Measurements from ENCODE around the gene PGRMC1.
"Not testable (repeated sequence)": the region's sequence is repeated elsewhere in the genome, so short reads cannot be mapped to it uniquely, and the experiment has no call there.

PGRMC1 gene

DNA sequence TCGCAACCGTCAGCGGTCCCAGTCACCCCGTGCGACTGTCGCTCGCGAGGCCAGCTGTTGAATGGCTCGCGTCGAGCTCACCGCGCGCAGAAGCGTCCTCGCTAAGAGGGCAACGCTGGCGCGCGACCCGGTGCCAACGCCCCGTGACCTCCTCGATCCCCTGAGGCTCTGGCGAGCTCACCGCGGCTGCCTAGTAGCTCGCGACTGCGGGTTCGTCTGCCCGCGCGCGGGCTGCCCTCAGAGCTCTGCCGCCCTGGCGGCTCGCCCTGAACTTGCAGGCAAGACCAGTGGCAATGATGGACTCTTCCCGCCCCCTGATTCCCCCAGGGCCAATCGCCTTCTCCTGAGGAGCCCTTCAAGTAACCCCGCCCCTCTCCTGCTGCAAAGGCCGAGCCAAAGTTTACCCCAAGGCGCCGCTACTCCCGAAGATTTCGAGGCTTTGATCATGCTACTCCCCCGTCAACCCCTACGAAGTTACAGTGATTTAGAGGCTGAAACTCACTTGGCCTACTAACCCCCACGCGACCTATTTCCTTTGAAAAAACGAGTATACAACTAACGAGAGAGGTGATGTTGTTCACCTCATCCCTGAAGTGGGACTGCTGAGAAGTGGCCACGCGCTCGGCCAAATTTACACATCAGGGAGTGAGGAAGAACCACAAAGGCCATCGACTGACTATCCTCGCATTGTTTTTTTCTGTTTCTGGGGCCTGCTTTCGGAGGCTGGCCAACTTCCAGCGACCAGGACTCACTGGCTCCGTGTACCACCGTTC, 37.5 kb downstream of the PGRMC1 start:
- Mint-ChIP-seq H3K9me3 (peaks cover 25% of the 10 kb centered on the region), H3K4me3 (no peak overlapping the region), H3K36me3 (ENCODE audit: low read depth) (no peaks in the 10 kb centered on the region), H3K27me3 (ENCODE audit: low read depth) (no peaks in the 10 kb centered on the region), H3K4me1 (no peaks in the 10 kb centered on the region), H3K27ac (no peak overlapping the region)
- TF ChIP-seq CTCF (IDR thresholded peaks at IDR 0.05; ENCODE audit: unreplicated experiment in 3 of 3): no peak

DNA sequence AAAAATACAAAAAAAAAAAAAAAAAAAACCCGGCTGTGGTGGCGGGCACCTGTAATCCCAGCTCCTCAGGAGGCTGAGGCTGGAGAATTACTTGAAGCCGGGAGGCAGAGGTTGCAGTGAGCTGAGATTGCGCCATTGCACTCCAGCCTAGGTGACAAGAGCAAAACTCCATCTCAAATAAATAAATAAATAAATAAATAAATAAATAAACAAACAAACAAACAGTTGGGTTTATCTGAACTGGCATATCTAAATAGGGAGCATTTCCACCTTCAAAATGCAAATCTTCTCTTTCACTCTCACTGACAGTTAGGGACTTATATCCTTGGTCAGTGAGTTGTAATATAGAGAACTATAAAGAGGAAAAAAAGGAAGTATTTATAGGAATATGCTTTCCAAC, 46.3 kb downstream of the PGRMC1 start:
- H3K4me3 Mint-ChIP-seq; H3K36me3 Mint-ChIP-seq (ENCODE audit: low read depth); H3K27me3 Mint-ChIP-seq (ENCODE audit: low read depth); H3K27ac Mint-ChIP-seq; H3K4me1 Mint-ChIP-seq; H3K9me3 Mint-ChIP-seq: not testable (repeated sequence)

DNA sequence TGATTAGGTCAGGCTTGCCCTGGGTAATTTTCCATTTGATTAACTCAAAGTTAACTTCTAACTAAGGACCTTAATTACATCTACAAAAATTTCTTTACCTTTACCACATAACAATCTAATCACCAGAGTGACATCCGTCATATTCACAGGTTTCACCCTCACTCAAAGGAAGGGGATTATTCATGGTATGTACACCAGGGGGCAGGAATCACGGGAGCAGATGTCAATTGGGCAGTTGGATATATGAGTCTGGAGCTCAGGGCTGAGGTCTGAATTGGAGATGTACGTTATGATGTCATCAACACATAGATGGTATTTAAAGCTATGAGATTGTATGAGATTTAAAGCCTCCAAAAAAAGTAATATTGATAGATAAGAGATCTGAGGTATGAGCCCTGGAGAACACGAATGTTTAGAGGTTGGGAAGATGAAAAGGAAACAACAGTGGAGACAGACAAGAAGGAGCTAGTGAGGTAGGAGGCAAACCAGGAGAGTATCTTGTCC, 52.9 kb downstream of the PGRMC1 start:
- no peaks in the 10 kb centered on the region for H3K9me3 Mint-ChIP-seq
- TF ChIP-seq CTCF (IDR thresholded peaks at IDR 0.05; ENCODE audit: unreplicated experiment in 3 of 3): no peak
- no peak overlapping the region for H3K4me3 Mint-ChIP-seq
- H3K36me3 Mint-ChIP-seq (ENCODE audit: low read depth): no peaks in the 10 kb centered on the region
- no peaks in the 10 kb centered on the region for H3K4me1 Mint-ChIP-seq
- no peaks in the 10 kb centered on the region for H3K27me3 Mint-ChIP-seq (ENCODE audit: low read depth)
- no peak overlapping the region for H3K27ac Mint-ChIP-seq

DNA sequence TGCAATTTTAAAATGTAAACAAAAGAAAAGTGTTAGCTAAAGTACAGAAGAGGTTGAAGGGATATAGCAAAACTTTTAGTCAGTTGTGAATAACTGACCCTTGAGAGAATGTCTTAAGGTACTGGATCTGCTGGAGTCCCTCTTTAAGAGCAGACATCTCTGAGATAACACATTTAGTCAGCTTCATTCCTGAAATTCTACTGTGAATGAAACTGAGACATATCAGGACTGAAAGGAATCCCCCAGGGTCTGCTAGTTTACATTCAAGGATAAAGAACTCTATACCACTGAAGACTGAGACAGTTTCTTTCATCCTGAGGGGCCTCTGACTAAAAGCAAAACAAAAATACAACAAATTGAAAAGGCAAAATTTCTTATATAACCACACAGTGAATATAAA, 54.4 kb downstream of the PGRMC1 start:
- H3K4me3 Mint-ChIP-seq: no peak overlapping the region
- H3K27ac Mint-ChIP-seq: no peak overlapping the region
- no peaks in the 10 kb centered on the region for H3K9me3 Mint-ChIP-seq
- H3K27me3 Mint-ChIP-seq (ENCODE audit: low read depth): no peaks in the 10 kb centered on the region
- no peak for TF ChIP-seq CTCF (IDR thresholded peaks at IDR 0.05; ENCODE audit: unreplicated experiment in 3 of 3)
- H3K4me1 Mint-ChIP-seq: no peaks in the 10 kb centered on the region
- no peaks in the 10 kb centered on the region for H3K36me3 Mint-ChIP-seq (ENCODE audit: low read depth)

DNA sequence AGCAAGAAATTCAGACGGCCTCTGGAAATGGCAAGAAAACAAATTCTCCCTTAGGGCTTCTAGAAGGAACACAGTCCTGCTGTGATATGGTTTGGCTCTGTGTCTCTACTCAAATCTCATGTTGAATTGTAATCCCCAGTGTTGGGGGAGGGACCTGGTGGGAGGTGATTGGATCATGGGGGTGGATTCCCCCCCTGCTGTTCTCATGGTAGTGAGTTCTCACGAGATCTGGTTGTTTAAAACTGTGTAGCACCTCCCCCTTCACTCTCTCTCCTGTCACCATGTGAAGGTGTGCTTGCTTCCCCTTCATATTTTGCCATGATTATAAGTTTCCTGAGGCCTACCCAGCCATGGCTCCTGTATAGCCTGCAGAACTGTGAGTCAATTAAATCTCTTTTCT, 55.2 kb downstream of the PGRMC1 start:
- H3K27ac Mint-ChIP-seq; H3K4me1 Mint-ChIP-seq; H3K36me3 Mint-ChIP-seq (ENCODE audit: low read depth); H3K4me3 Mint-ChIP-seq; H3K9me3 Mint-ChIP-seq; H3K27me3 Mint-ChIP-seq (ENCODE audit: low read depth): not testable (repeated sequence)

- Mint-ChIP-seq H3K4me3 (no peak overlapping the region), H3K9me3 (peaks cover 4% of the 10 kb centered on the region), H3K27ac (no peak overlapping the region), H3K36me3 (ENCODE audit: low read depth) (no peaks in the 10 kb centered on the region), H3K27me3 (ENCODE audit: low read depth) (no peaks in the 10 kb centered on the region), H3K4me1 (no peaks in the 10 kb centered on the region)
- no peak for TF ChIP-seq CTCF (IDR thresholded peaks at IDR 0.05; ENCODE audit: unreplicated experiment in 3 of 3)
Measured at GRCh38 chrX:119292445-119292844, 56.4 kb downstream of the PGRMC1 start.
